ENCODE results near the gene ANAPC5. TPM values are rescaled to one million over a fixed set of nuclear protein-coding genes. Genes with fewer than 3 reads are reported as not detected.

Gene ANAPC5
- total RNA-seq, 1 donor, result 168 TPM

GRCh38 chr12:121278169-121279070, 73.8 kb downstream of the ANAPC5 start:
- peaks cover 54% of the 10 kb centered on the region for H3K79me2 ChIP-seq (ENCODE audit: insufficient read depth, low read length)
- H3K4me3 ChIP-seq (ENCODE audit: insufficient read depth, low read length), result no peak overlapping the region
- H3K27me3 ChIP-seq (ENCODE audit: insufficient read depth, low read length), result no peaks in the 10 kb centered on the region
- peaks cover 8% of the 10 kb centered on the region for H4K20me1 ChIP-seq (ENCODE audit: insufficient read depth, low read length)
- no peak for DNase-seq (ENCODE audit: insufficient read length, low spot score, missing footprints)
- no peaks in the 10 kb centered on the region for H3K9me3 ChIP-seq (ENCODE audit: low read depth, low read length)
- no peak overlapping the region for H3K4me2 ChIP-seq (ENCODE audit: insufficient read depth, low read length)
- TF ChIP-seq, protein P1, sequence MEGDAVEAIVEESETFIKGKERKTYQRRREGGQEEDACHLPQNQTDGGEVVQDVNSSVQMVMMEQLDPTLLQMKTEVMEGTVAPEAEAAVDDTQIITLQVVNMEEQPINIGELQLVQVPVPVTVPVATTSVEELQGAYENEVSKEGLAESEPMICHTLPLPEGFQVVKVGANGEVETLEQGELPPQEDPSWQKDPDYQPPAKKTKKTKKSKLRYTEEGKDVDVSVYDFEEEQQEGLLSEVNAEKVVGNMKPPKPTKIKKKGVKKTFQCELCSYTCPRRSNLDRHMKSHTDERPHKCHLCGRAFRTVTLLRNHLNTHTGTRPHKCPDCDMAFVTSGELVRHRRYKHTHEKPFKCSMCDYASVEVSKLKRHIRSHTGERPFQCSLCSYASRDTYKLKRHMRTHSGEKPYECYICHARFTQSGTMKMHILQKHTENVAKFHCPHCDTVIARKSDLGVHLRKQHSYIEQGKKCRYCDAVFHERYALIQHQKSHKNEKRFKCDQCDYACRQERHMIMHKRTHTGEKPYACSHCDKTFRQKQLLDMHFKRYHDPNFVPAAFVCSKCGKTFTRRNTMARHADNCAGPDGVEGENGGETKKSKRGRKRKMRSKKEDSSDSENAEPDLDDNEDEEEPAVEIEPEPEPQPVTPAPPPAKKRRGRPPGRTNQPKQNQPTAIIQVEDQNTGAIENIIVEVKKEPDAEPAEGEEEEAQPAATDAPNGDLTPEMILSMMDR (IDR thresholded peaks at IDR 0.05; ENCODE audit: extremely low read depth, low read depth, low read length), result no peak
- H3K4me1 ChIP-seq (ENCODE audit: insufficient read depth, low read length), result peaks cover 9% of the 10 kb centered on the region
- no peak overlapping the region for H3K27ac ChIP-seq (ENCODE audit: low read depth, low read length)
- no peak overlapping the region for H2AFZ ChIP-seq (ENCODE audit: low read length)
- H3K36me3 ChIP-seq (ENCODE audit: insufficient read depth, low read length), result peaks cover 11% of the 10 kb centered on the region

GRCh38 chr12:121277374-121277759, 74.8 kb downstream of the ANAPC5 start:
- peaks cover 12% of the 10 kb centered on the region for H4K20me1 ChIP-seq (ENCODE audit: insufficient read depth, low read length)
- peak overlapping the region; percentile 75 for H3K27ac ChIP-seq (ENCODE audit: low read depth, low read length)
- no peaks in the 10 kb centered on the region for H3K27me3 ChIP-seq (ENCODE audit: insufficient read depth, low read length)
- peaks cover 16% of the 10 kb centered on the region for H3K36me3 ChIP-seq (ENCODE audit: insufficient read depth, low read length)
- no peak overlapping the region for H3K4me3 ChIP-seq (ENCODE audit: insufficient read depth, low read length)
- H3K79me2 ChIP-seq (ENCODE audit: insufficient read depth, low read length), result peaks cover 50% of the 10 kb centered on the region
- TF ChIP-seq, protein P1 (IDR thresholded peaks at IDR 0.05; ENCODE audit: extremely low read depth, low read depth, low read length), result no peak
- no peak for DNase-seq (ENCODE audit: insufficient read length, low spot score, missing footprints)
- H3K4me2 ChIP-seq (ENCODE audit: insufficient read depth, low read length), result peak overlapping the region; percentile 26
- H2AFZ ChIP-seq (ENCODE audit: low read length), result peak overlapping the region; percentile 10
- H3K9me3 ChIP-seq (ENCODE audit: low read depth, low read length), result no peaks in the 10 kb centered on the region
- H3K4me1 ChIP-seq (ENCODE audit: insufficient read depth, low read length), result peaks cover 9% of the 10 kb centered on the region

DNA sequence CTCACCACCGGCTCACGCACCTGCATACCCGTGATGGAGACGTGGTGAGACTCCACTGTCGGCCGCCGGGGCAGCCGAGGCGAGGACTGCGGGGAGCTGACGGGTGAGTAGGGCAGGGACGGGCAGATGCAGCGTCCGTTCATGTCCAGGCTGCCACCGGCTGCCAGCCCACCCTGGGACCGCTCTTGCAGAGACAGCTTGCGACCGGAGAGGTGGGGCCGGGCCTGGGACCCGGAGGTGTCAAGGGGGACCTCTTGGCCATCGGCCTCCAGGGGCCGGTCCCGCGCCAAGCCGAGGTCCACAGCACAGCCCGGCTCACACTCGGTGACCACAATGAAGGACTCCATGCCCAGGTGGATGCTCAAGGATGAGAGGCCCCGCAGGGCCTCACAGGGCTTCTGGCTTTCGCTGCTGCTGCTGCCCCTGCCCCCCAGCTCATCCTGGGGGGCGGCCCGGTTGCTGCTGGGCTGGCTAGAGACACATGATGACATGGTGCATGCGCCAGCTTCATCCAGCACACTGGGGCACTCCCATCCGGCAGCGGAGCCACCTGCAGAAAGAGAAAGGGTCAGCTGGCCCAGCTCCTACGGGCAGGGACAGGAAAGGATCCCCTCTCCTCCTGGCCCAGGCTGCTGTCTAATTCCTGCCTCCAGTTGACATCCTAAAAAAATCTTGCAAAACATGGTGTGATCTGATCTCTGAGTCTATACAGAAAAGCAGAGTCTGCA, 78.0 kb downstream of the ANAPC5 start:
- no peak overlapping the region for H3K4me3 ChIP-seq (ENCODE audit: insufficient read depth, low read length)
- no peaks in the 10 kb centered on the region for H3K27me3 ChIP-seq (ENCODE audit: insufficient read depth, low read length)
- no peak for DNase-seq (ENCODE audit: insufficient read length, low spot score, missing footprints)
- H3K27ac ChIP-seq (ENCODE audit: low read depth, low read length), result no peak overlapping the region
- H3K36me3 ChIP-seq (ENCODE audit: insufficient read depth, low read length), result peaks cover 20% of the 10 kb centered on the region
- TF ChIP-seq, protein P1 (IDR thresholded peaks at IDR 0.05; ENCODE audit: extremely low read depth, low read depth, low read length), result no peak
- H2AFZ ChIP-seq (ENCODE audit: low read length), result no peak overlapping the region
- H3K79me2 ChIP-seq (ENCODE audit: insufficient read depth, low read length), result peaks cover 33% of the 10 kb centered on the region
- peaks cover 12% of the 10 kb centered on the region for H4K20me1 ChIP-seq (ENCODE audit: insufficient read depth, low read length)
- H3K4me1 ChIP-seq (ENCODE audit: insufficient read depth, low read length), result peaks cover 9% of the 10 kb centered on the region
- H3K4me2 ChIP-seq (ENCODE audit: insufficient read depth, low read length), result no peak overlapping the region
- no peaks in the 10 kb centered on the region for H3K9me3 ChIP-seq (ENCODE audit: low read depth, low read length)
